ENCODE measurements around the gene GPR68.

GRCh38 chr14:91221270-91221669 lies 23.2 kb downstream of the GPR68 start:
- TF ChIP-seq POLR2A (IDR thresholded peaks at IDR 0.05) (no peak), CTCF (IDR thresholded peaks at IDR 0.05) (no peak)
